Hematopoietic multipotent progenitor cell treated with erythropoietin and hydrocortisone succinate and interleukin-3 and kit ligand, for 8 days (in vitro differentiated cells): ENCODE measurements around the gene CCDC28B.

Source experiments
- DNase-seq: peaks from one replicate; pipeline ENCODE4 v3.0.0-alpha.2; 2015

Gene CCDC28B

GRCh38 chr1:32223683-32224082 is 23.3 kb downstream of the CCDC28B start:
- no peak for DNase-seq

- DNase-seq, result no peak
These were observed 23.9 kb downstream of the CCDC28B start for GRCh38 chr1:32224285-32224684.

GRCh38 chr1:32228771-32229170 is 28.4 kb downstream of the CCDC28B start:
- DNase-seq, result no peak

GRCh38 chr1:32231843-32232432 is 31.5 kb downstream of the CCDC28B start:
- no peak for DNase-seq

GRCh38 chr1:32232558-32233304 is 32.3 kb downstream of the CCDC28B start:
- DNase-seq, result no peak

- DNase-seq, result no peak
These were observed 34.4 kb downstream of the CCDC28B start for GRCh38 chr1:32234792-32235191.

GRCh38 chr1:32239337-32239736 is 38.9 kb downstream of the CCDC28B start:
- DNase-seq, result no peak

- no peak for DNase-seq
These were observed 39.4 kb downstream of the CCDC28B start for GRCh38 chr1:32239790-32240139.

GRCh38 chr1:32240140-32240951 is 40.0 kb downstream of the CCDC28B start:
- DNase-seq, result peak; percentile 32

- no peak for DNase-seq
These were observed 40.8 kb downstream of the CCDC28B start for GRCh38 chr1:32241001-32241763.

- no peak for DNase-seq
These were observed 42.0 kb downstream of the CCDC28B start for GRCh38 chr1:32242341-32242851.

GRCh38 chr1:32246888-32247273 is 46.5 kb downstream of the CCDC28B start, which contains the start of gene FAM167B:
FAM167B (plus strand) TSS chr1:32247222; CDS start chr1:32247422, 200 bp downstream.
- no peak for DNase-seq

- no peak for DNase-seq
These were observed 47.1 kb downstream of the CCDC28B start for GRCh38 chr1:32247452-32247851.

GRCh38 chr1:32247983-32248889 is 47.8 kb downstream of the CCDC28B start:
- DNase-seq, result peak; percentile 73

- DNase-seq, result no peak
These were observed 49.6 kb downstream of the CCDC28B start for GRCh38 chr1:32249831-32250525.

GRCh38 chr1:32250893-32251716 is 50.7 kb downstream of the CCDC28B start, which contains the start of gene LCK:
LCK (plus strand) TSS chr1:32251265; CDS start chr1:32274330, 23,065 bp downstream.
- no peak for DNase-seq
